Brain microvascular endothelial cell (primary cell): ENCODE data around the gene CTNNA3.
A peak's percentile ranks its signal among the peaks of the same experiment; 100 is the strongest.

Source experiments
- DNase-seq: peaks from one replicate; pipeline ENCODE4 v3.0.0-alpha.2; 2020
- H3K27ac ChIP-seq: fragments of 250-450 bp; sonication (Bioruptor Pico); 2 replicates; pipeline ENCODE4 v1.5.1; 2020; ENCODE audit warnings: mild to moderate bottlenecking, moderate library complexity
- H3K27me3 ChIP-seq: fragments of 250-450 bp; sonication (Bioruptor Pico); replicated peaks from 2 replicates; pipeline ENCODE4 v1.5.1; 2020; ENCODE audit warnings: mild to moderate bottlenecking
- H3K36me3 ChIP-seq: fragments of 250-450 bp; sonication (Bioruptor Pico); replicated peaks from 2 replicates; pipeline ENCODE4 v1.5.1; 2020; ENCODE audit warnings: mild to moderate bottlenecking
- H3K4me3 ChIP-seq: 2 replicates; pipeline ENCODE4 v1.5.1; 2011; ENCODE audit warnings: low read depth, mild to moderate bottlenecking, control low read depth, low read length, moderate library complexity
- CTCF ChIP-seq: IDR thresholded peaks from 2 replicates; pipeline ENCODE4 v1.5.1; 2011; ENCODE audit warnings: low read depth, mild to moderate bottlenecking, moderate library complexity, low read length, control low read depth, inconsistent platforms; ENCODE audit errors: missing control alignments
- in situ Hi-C: cut with HindIII; loops from 2 replicates; pipeline ENCODE4 v1.10.0; 2017; ENCODE audit warnings: low sequenced_read_pairs, low pct_ligation_motif_present

CTNNA3 gene

GRCh38 chr10:66782144-66782543 lies 913.9 kb downstream of the CTNNA3 start:
- no peak overlapping the region for H3K27ac ChIP-seq
- no peaks in the 10 kb centered on the region for H3K36me3 ChIP-seq
- no peak overlapping the region for H3K4me3 ChIP-seq
- no peaks in the 10 kb centered on the region for H3K27me3 ChIP-seq
- in situ Hi-C loops = no loop called here
- no peak for TF ChIP-seq CTCF
- no peak for DNase-seq

- no peak overlapping the region for H3K4me3 ChIP-seq
- no peaks in the 10 kb centered on the region for H3K36me3 ChIP-seq
- no peak for DNase-seq
- in situ Hi-C loops = no loop called here
- TF ChIP-seq CTCF = no peak
- no peaks in the 10 kb centered on the region for H3K27me3 ChIP-seq
- H3K27ac ChIP-seq = no peak overlapping the region
These were observed 915.2 kb downstream of the CTNNA3 start for GRCh38 chr10:66780796-66781195.

- in situ Hi-C loops = no loop called here
These were observed 917.6 kb downstream of the CTNNA3 start for GRCh38 chr10:66778351-66778750.

GRCh38 chr10:66777665-66778064 lies 918.3 kb downstream of the CTNNA3 start:
- Histone ChIP-seq H3K36me3 (no peaks in the 10 kb centered on the region), H3K4me3 (no peak overlapping the region), H3K27ac (no peak overlapping the region), H3K27me3 (no peaks in the 10 kb centered on the region)
- TF ChIP-seq CTCF = no peak
- in situ Hi-C loops = no loop called here
- DNase-seq = peak; percentile 7

More at GRCh38 chr10:66778351-66778750, 917.6 kb downstream of the CTNNA3 start:
- H3K4me3 ChIP-seq = no peak overlapping the region
- H3K27ac ChIP-seq = no peak overlapping the region
- no peaks in the 10 kb centered on the region for H3K27me3 ChIP-seq
- DNase-seq = no peak
- no peak for TF ChIP-seq CTCF
- no peaks in the 10 kb centered on the region for H3K36me3 ChIP-seq

GRCh38 chr10:66773472-66773817 lies 922.5 kb downstream of the CTNNA3 start:
- in situ Hi-C loops = no loop called here
- no peak for TF ChIP-seq CTCF
- Histone ChIP-seq H3K27ac (no peak overlapping the region), H3K27me3 (no peaks in the 10 kb centered on the region), H3K4me3 (no peak overlapping the region), H3K36me3 (no peaks in the 10 kb centered on the region)
- no peak for DNase-seq
